GM23338 (cell line): ENCODE results near the gene EGF. TPM values are rescaled to one million over a fixed set of nuclear protein-coding genes. Genes with fewer than 3 reads are reported as not detected.

Source experiments
- ATAC-seq: fragments of 200-7000 bp; cut with Tn5 transposase; 3 replicates; pipeline ENCODE4 v1.9.1; 2020
- DNase-seq: peaks from one replicate; pipeline ENCODE4 v3.0.0-alpha.2; 2015; ENCODE audit warnings: low spot score
- H2AFZ ChIP-seq: fragments of 200-600 bp; sonication (generic); 2 replicates; pipeline ENCODE4 v1.8.0; 2016; ENCODE audit warnings: antibody characterized with exemption, mild to moderate bottlenecking, moderate library complexity
- H3F3A ChIP-seq: fragments of 200-600 bp; sonication (generic); replicated peaks from 2 replicates; pipeline ENCODE4 v1.8.0; 2017; ENCODE audit warnings: antibody characterized with exemption, mixed run types, low read depth
- H3K27ac ChIP-seq: fragments of 200-600 bp; sonication (generic); 2 replicates; pipeline ENCODE4 v1.6.1; 2016; ENCODE audit warnings: low read depth
- H3K27me3 ChIP-seq: fragments of 200-600 bp; sonication (generic); 2 replicates; pipeline ENCODE4 v1.8.0; 2016; ENCODE audit warnings: mild to moderate bottlenecking, mixed run types, moderate library complexity; ENCODE audit not compliant: insufficient read depth
- H3K36me3 ChIP-seq: fragments of 200-600 bp; sonication (generic); 2 replicates; pipeline ENCODE4 v1.8.0; 2016; ENCODE audit warnings: mild to moderate bottlenecking; ENCODE audit not compliant: insufficient read depth
- H3K4me1 ChIP-seq: fragments of 200-600 bp; sonication (generic); 2 replicates; pipeline ENCODE4 v1.8.0; 2016; ENCODE audit warnings: mild to moderate bottlenecking, moderate library complexity; ENCODE audit not compliant: insufficient read depth
- H3K4me2 ChIP-seq: fragments of 200-600 bp; sonication (generic); 2 replicates; pipeline ENCODE4 v1.7.1; 2017; ENCODE audit warnings: mixed run types
- H3K4me3 ChIP-seq: fragments of 200-600 bp; sonication (generic); 2 replicates; pipeline ENCODE4 v1.6.1; 2016; ENCODE audit warnings: mixed run types
- H3K79me2 ChIP-seq: fragments of 200-600 bp; sonication (generic); replicated peaks from 2 replicates; pipeline ENCODE4 v1.8.0; 2017; ENCODE audit warnings: mild to moderate bottlenecking; ENCODE audit not compliant: insufficient read depth
- H3K9me2 ChIP-seq: fragments of 200-600 bp; sonication (generic); 2 replicates; pipeline ENCODE4 v1.8.0; 2017; ENCODE audit not compliant: insufficient read depth
- H4K20me1 ChIP-seq: fragments of 200-600 bp; sonication (generic); replicated peaks from 2 replicates; pipeline ENCODE4 v1.8.0; 2017; ENCODE audit warnings: mild to moderate bottlenecking; ENCODE audit not compliant: insufficient read depth
- H3K27ac Mint-ChIP-seq: 2 replicates; pipeline ENCODE4 v1.8.0; 2020; ENCODE audit warnings: inconsistent platforms, mild to moderate bottlenecking, moderate library complexity, mixed read lengths
- H3K27me3 Mint-ChIP-seq: 3 replicates; pipeline ENCODE4 v1.8.0; 2022; ENCODE audit warnings: low read depth, mild to moderate bottlenecking, moderate library complexity, mixed read lengths, inconsistent platforms; ENCODE audit not compliant: insufficient read depth, poor library complexity
- H3K36me3 Mint-ChIP-seq: 3 replicates; pipeline ENCODE4 v1.8.0; 2021; ENCODE audit warnings: low read depth, mild to moderate bottlenecking, inconsistent platforms, moderate library complexity, mixed read lengths
- H3K4me1 Mint-ChIP-seq: 3 replicates; pipeline ENCODE4 v1.8.0; 2020; ENCODE audit warnings: mild to moderate bottlenecking, inconsistent platforms, mixed read lengths
- H3K4me3 Mint-ChIP-seq: 3 replicates; pipeline ENCODE4 v1.8.0; 2021; ENCODE audit warnings: moderate library complexity, mild to moderate bottlenecking, inconsistent platforms, mixed read lengths
- H3K9me3 Mint-ChIP-seq: 3 replicates; pipeline ENCODE4 v1.8.0; 2020; ENCODE audit warnings: moderate library complexity, mild to moderate bottlenecking, inconsistent platforms, mixed read lengths
- CREB1 ChIP-seq: fragments of 250-450 bp; sonication (Bioruptor Pico); IDR thresholded peaks from 2 replicates; pipeline ENCODE4 v1.5.0; 2020; ENCODE audit warnings: low read depth, mild to moderate bottlenecking, moderate library complexity
- ETS1 ChIP-seq: IDR thresholded peaks from 2 replicates; pipeline ENCODE4 v1.6.1; 2016; ENCODE audit warnings: antibody characterized with exemption
- EZH2 ChIP-seq: fragments of 200-600 bp; sonication (generic); IDR thresholded peaks from one replicate; pipeline ENCODE4 v1.8.0; 2017; ENCODE audit warnings: antibody characterized with exemption, mild to moderate bottlenecking, low read depth; ENCODE audit not compliant: unreplicated experiment
- EZH2phosphoT487 ChIP-seq: fragments of 200-600 bp; sonication (generic); IDR thresholded peaks from one replicate; pipeline ENCODE4 v1.8.1; 2018; ENCODE audit warnings: antibody characterized with exemption; ENCODE audit not compliant: unreplicated experiment
- JUNB ChIP-seq: IDR thresholded peaks from one replicate; pipeline ENCODE4 v1.6.1; 2016; ENCODE audit warnings: antibody characterized with exemption; ENCODE audit not compliant: unreplicated experiment
- NANOG ChIP-seq: IDR thresholded peaks from 2 replicates; pipeline ENCODE4 v1.6.1; 2016; ENCODE audit warnings: antibody characterized with exemption, borderline replicate concordance
- POLR2AphosphoS5 ChIP-seq: IDR thresholded peaks from 2 replicates; pipeline ENCODE4 v1.6.1; 2016; ENCODE audit warnings: antibody characterized with exemption, low read depth
- STAT1 ChIP-seq: IDR thresholded peaks from one replicate; pipeline ENCODE4 v1.6.1; 2016; ENCODE audit warnings: antibody characterized with exemption; ENCODE audit not compliant: unreplicated experiment
- ZNF114 ChIP-seq: fragments of 250-450 bp; sonication (Bioruptor Pico); IDR thresholded peaks from 2 replicates; pipeline ENCODE4 v1.5.0; 2020; ENCODE audit warnings: mild to moderate bottlenecking, moderate library complexity
- polyA plus RNA-seq: library from polyadenylated mRNA; unstranded; fragments of >200 nt; fragmentation: Nextera tagmentation; extraction: Ambion mirVana; gene quantifications from 2 replicates; pipeline ENCODE4 v1.2.1, GENCODE V29; 2016
- total RNA-seq: library from RNA; depleted of rRNA; stranded (reverse); fragments of >200 nt; shearing (Covaris generic); gene quantifications from 2 replicates; pipeline ENCODE4 v1.2.3, GENCODE V29; 2014
- TF ChIP-seq, protein P1 (sequence below), 2 experiments: fragments of 200-600 bp in 1 of 2; sonication (generic) in 1 of 2; conservative IDR thresholded peaks; 2 replicates each; pipeline versions ENCODE4 v1.5.1 to v1.6.1; 2016 to 2017; ENCODE audit warnings: antibody characterized with exemption in 2 of 2, low read depth in 2 of 2, mild to moderate bottlenecking in 2 of 2, moderate library complexity in 1 of 2
- TF ChIP-seq, protein P2 (sequence below): fragments of 250-450 bp; sonication (Bioruptor Pico); IDR thresholded peaks from 2 replicates; pipeline ENCODE4 v1.5.0; 2020; ENCODE audit warnings: mild to moderate bottlenecking, moderate library complexity

The EGF gene
- total and polyA plus RNA-seq, 2 experiments from 2014 or later, result 1.4 to 3.0 TPM

GRCh38 chr4:109886303-109886702 is 26.4 kb upstream of the EGF start:
- Histone ChIP-seq H3K79me2 (no peaks in the 10 kb centered on the region), H3K27me3 (no peaks in the 10 kb centered on the region), H2AFZ (no peak overlapping the region), H4K20me1 (no peaks in the 10 kb centered on the region), H3K27ac (no peak overlapping the region), H3K4me1 (no peaks in the 10 kb centered on the region), H3K36me3 (no peaks in the 10 kb centered on the region), H3K4me3 (no peak overlapping the region), H3K9me2 (no peaks in the 10 kb centered on the region), H3K4me2 (no peak overlapping the region), H3F3A (no peaks in the 10 kb centered on the region)
- Mint-ChIP-seq H3K36me3 (no peaks in the 10 kb centered on the region), H3K4me1 (no peaks in the 10 kb centered on the region), H3K9me3 (no peaks in the 10 kb centered on the region), H3K27me3 (no peaks in the 10 kb centered on the region), H3K27ac (no peak overlapping the region), H3K4me3 (no peak overlapping the region)
- DNase-seq (no peak), ATAC-seq (no peak)
- TF ChIP-seq, protein P1, sequence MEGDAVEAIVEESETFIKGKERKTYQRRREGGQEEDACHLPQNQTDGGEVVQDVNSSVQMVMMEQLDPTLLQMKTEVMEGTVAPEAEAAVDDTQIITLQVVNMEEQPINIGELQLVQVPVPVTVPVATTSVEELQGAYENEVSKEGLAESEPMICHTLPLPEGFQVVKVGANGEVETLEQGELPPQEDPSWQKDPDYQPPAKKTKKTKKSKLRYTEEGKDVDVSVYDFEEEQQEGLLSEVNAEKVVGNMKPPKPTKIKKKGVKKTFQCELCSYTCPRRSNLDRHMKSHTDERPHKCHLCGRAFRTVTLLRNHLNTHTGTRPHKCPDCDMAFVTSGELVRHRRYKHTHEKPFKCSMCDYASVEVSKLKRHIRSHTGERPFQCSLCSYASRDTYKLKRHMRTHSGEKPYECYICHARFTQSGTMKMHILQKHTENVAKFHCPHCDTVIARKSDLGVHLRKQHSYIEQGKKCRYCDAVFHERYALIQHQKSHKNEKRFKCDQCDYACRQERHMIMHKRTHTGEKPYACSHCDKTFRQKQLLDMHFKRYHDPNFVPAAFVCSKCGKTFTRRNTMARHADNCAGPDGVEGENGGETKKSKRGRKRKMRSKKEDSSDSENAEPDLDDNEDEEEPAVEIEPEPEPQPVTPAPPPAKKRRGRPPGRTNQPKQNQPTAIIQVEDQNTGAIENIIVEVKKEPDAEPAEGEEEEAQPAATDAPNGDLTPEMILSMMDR (conservative IDR thresholded peaks at IDR 0.05; ENCODE audit: low read depth in 2 of 2), result no peak
- TF ChIP-seq CREB1 (CRISPR knock-in tag) (no peak), EZH2phosphoT487 (no peak), POLR2AphosphoS5 (no peak), ZNF114 (no peak), ETS1 (no peak), NANOG (no peak), EZH2 (no peak), STAT1 (no peak), JUNB (no peak)
- TF ChIP-seq, protein P2, sequence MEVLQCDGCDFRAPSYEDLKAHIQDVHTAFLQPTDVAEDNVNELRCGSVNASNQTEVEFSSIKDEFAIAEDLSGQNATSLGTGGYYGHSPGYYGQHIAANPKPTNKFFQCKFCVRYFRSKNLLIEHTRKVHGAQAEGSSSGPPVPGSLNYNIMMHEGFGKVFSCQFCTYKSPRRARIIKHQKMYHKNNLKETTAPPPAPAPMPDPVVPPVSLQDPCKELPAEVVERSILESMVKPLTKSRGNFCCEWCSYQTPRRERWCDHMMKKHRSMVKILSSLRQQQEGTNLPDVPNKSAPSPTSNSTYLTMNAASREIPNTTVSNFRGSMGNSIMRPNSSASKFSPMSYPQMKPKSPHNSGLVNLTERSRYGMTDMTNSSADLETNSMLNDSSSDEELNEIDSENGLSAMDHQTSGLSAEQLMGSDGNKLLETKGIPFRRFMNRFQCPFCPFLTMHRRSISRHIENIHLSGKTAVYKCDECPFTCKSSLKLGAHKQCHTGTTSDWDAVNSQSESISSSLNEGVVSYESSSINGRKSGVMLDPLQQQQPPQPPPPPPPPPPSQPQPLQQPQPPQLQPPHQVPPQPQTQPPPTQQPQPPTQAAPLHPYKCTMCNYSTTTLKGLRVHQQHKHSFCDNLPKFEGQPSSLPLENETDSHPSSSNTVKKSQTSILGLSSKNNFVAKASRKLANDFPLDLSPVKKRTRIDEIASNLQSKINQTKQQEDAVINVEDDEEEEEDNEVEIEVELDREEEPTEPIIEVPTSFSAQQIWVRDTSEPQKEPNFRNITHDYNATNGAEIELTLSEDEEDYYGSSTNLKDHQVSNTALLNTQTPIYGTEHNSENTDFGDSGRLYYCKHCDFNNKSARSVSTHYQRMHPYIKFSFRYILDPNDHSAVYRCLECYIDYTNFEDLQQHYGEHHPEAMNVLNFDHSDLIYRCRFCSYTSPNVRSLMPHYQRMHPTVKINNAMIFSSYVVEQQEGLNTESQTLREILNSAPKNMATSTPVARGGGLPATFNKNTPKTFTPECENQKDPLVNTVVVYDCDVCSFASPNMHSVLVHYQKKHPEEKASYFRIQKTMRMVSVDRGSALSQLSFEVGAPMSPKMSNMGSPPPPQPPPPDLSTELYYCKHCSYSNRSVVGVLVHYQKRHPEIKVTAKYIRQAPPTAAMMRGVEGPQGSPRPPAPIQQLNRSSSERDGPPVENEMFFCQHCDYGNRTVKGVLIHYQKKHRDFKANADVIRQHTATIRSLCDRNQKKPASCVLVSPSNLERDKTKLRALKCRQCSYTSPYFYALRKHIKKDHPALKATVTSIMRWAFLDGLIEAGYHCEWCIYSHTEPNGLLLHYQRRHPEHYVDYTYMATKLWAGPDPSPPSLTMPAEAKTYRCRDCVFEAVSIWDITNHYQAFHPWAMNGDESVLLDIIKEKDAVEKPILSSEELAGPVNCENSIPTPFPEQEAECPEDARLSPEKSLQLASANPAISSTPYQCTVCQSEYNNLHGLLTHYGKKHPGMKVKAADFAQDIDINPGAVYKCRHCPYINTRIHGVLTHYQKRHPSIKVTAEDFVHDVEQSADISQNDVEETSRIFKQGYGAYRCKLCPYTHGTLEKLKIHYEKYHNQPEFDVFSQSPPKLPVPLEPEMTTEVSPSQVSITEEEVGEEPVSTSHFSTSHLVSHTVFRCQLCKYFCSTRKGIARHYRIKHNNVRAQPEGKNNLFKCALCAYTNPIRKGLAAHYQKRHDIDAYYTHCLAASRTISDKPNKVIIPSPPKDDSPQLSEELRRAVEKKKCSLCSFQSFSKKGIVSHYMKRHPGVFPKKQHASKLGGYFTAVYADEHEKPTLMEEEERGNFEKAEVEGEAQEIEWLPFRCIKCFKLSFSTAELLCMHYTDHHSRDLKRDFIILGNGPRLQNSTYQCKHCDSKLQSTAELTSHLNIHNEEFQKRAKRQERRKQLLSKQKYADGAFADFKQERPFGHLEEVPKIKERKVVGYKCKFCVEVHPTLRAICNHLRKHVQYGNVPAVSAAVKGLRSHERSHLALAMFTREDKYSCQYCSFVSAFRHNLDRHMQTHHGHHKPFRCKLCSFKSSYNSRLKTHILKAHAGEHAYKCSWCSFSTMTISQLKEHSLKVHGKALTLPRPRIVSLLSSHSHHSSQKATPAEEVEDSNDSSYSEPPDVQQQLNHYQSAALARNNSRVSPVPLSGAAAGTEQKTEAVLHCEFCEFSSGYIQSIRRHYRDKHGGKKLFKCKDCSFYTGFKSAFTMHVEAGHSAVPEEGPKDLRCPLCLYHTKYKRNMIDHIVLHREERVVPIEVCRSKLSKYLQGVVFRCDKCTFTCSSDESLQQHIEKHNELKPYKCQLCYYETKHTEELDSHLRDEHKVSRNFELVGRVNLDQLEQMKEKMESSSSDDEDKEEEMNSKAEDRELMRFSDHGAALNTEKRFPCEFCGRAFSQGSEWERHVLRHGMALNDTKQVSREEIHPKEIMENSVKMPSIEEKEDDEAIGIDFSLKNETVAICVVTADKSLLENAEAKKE (CRISPR knock-in tag), result no peak
